Liver (tissue), 3 donors: Measurements from ENCODE around the gene GULP1.

Source experiments
- ATF3 ChIP-seq: IDR thresholded peaks from 2 replicates; pipeline ENCODE4 v1.6.1; 2016; ENCODE audit warnings: antibody characterized with exemption
- CTCF ChIP-seq: fragments of 150-350 bp; IDR thresholded peaks from 2 replicates; pipeline ENCODE4 v1.5.1; 2017; ENCODE audit warnings: improper control_type of control experiment, low read depth, low read length; ENCODE audit not compliant: missing input control
- REST ChIP-seq: IDR thresholded peaks from 2 replicates; pipeline ENCODE4 v1.6.1; 2016; ENCODE audit warnings: antibody characterized with exemption, mild to moderate bottlenecking
- SP1 ChIP-seq: IDR thresholded peaks from 2 replicates; pipeline ENCODE4 v1.6.1; 2018; ENCODE audit warnings: antibody characterized with exemption, mild to moderate bottlenecking
- donor health status: healthy.
- donor health status: healthy.

- TF ChIP-seq CTCF = no peak
- no peak for TF ChIP-seq SP1
- TF ChIP-seq REST = no peak
- TF ChIP-seq ATF3 = no peak
Observed at GRCh38 chr2:188416367-188416766, 124.7 kb downstream of the GULP1 start.
